ENCODE measurements around the gene GPR157. TPM values are rescaled to one million over a fixed set of nuclear protein-coding genes. Genes with fewer than 3 reads are reported as not detected.

GPR157 gene
- total RNA-seq, 4 donors from 2014 or later, result 0.59 to 10.7 (median 2.2) TPM

DNA sequence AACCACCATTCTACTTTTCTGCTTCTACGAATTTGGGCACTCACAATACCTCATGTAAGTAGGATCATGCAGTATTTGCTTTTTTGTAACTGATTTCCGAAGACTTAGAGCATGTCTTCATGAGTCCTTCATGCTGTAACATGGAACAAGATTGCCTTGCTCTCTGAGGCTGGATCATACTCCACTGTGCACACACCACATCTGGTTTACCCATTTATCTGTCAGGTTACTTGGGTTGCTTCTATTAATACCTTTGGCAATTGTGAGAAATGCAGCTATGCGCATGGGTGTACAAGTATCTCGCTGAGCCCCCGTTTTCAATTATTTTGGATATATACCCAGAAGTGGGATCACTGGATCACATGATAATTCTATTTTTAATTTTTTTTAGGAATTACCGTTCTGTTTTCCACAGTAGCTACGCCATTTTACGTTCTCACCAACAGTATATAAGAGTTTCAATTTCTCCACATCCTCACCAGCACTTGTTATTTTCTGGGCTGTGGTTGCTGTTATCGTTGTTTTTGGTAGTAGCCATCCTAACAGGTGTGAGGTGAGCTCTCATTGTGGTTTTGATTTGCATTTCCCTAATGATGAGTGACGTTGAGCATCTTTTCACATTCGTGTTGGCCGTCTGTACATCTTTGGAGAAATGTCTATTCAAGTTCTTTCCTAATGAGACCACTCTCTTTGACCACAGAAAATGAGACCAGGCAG is 48.8 kb downstream of the GPR157 start:
- intact Hi-C loops (cut with DNase I; ENCODE audit: low total_unique reads), result no loop called here

GRCh38 chr1:9078752-9079500 is 50.0 kb downstream of the GPR157 start:
- TF ChIP-seq POLR2A (IDR thresholded peaks at IDR 0.05) (no peak), CTCF (IDR thresholded peaks at IDR 0.05) (no peak)
- H3K9me3 ChIP-seq, result no peaks in the 10 kb centered on the region
- no peaks in the 10 kb centered on the region for H3K27me3 ChIP-seq
- H3K4me1 ChIP-seq, result no peaks in the 10 kb centered on the region
- no peak for DNase-seq
- intact Hi-C loops (cut with DNase I; ENCODE audit: low total_unique reads), result no loop called here
- H3K4me3 ChIP-seq, result no peak overlapping the region
- no peak overlapping the region for H3K27ac ChIP-seq
- H3K36me3 ChIP-seq, result no peaks in the 10 kb centered on the region

More for the DNA sequence above, 48.8 kb downstream of the GPR157 start:
- DNase-seq, result no peak
- H3K27ac ChIP-seq, result no peak overlapping the region
- H3K27me3 ChIP-seq, result no peaks in the 10 kb centered on the region
- no peaks in the 10 kb centered on the region for H3K9me3 ChIP-seq
- H3K36me3 ChIP-seq, result no peaks in the 10 kb centered on the region
- TF ChIP-seq POLR2A (IDR thresholded peaks at IDR 0.05) (no peak), CTCF (IDR thresholded peaks at IDR 0.05) (no peak)
- no peak overlapping the region for H3K4me3 ChIP-seq
- no peaks in the 10 kb centered on the region for H3K4me1 ChIP-seq

DNA sequence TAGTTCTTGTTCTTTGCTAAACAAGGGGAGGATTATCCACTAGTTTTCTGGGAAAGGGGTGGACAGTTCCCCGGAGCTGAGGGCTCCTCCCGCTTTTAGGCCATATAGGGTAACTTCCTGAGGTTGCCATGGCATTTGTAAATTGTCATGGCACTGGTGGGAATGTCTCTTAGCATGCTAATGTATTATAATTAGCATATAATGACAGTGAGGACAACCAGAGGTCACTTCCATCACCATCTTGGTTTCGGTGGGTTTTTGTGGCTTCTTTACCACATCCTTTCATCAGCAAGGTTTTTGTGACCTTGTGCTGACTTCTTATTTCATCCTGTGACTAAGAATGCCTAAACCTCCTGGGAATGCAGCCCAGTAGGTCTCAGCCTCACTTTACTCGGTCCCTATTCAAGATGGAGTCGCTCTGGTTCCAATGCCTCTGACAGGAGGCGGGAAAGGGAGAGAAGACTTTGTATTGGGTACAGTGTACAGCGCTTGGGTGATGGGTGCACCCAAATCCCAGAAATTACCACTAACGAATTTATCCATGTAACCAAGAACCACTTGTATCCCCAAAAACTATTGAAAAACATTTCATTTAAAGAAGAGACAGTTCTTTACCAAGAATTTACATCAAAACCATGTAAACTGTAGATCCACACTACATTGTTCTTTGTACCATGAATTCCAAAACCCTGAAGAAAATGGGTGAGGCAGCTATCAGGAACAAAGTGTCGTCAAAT is 50.7 kb downstream of the GPR157 start:
- Histone ChIP-seq H3K27me3 (no peaks in the 10 kb centered on the region), H3K4me3 (no peak overlapping the region), H3K27ac (no peak overlapping the region), H3K9me3 (no peaks in the 10 kb centered on the region), H3K36me3 (no peaks in the 10 kb centered on the region), H3K4me1 (no peaks in the 10 kb centered on the region)
- intact Hi-C loops (cut with DNase I; ENCODE audit: low total_unique reads), result no loop called here
- no peak for DNase-seq
- TF ChIP-seq POLR2A (IDR thresholded peaks at IDR 0.05) (no peak), CTCF (IDR thresholded peaks at IDR 0.05) (no peak)

DNA sequence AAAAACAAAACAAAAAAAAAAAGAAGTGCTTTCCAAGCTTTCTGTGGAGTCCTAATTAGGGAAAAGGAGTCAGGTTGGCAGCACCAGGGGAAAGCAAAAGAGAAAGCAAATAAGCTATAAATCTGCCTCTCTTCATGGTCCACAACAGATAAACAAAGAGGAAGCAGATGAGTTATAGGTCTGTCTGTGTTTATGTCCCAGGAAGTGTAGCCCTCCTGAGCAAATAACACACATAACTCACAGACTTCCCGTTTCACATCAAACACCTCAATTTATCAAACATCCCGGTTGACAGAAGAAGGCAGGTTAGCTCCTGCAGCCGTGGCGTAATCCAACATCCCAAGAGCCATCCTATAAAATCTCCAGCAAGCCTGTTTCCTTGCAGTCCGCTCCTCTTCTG is 53.9 kb downstream of the GPR157 start:
- DNase-seq, result peak in 1 of 2 donors; percentile 41
- H3K36me3 ChIP-seq, result no peaks in the 10 kb centered on the region
- no peaks in the 10 kb centered on the region for H3K27me3 ChIP-seq
- H3K9me3 ChIP-seq, result no peaks in the 10 kb centered on the region
- intact Hi-C loops (cut with DNase I; ENCODE audit: low total_unique reads), result no loop called here
- TF ChIP-seq POLR2A (IDR thresholded peaks at IDR 0.05) (no peak), CTCF (IDR thresholded peaks at IDR 0.05) (no peak)
- H3K27ac ChIP-seq, result peak overlapping the region; percentile 50 to 59
- no peaks in the 10 kb centered on the region for H3K4me1 ChIP-seq
- no peak overlapping the region for H3K4me3 ChIP-seq

Data from uterus (tissue), 4 donors.